Measurements from ENCODE around the gene SF3B1.

The SF3B1 gene

GRCh38 chr2:197414515-197414914 lies 20.3 kb downstream of the SF3B1 start:
- Histone ChIP-seq H3K4me3 (ENCODE audit: extremely low read depth, insufficient read depth, low read length, poor library complexity, severe bottlenecking) (no peak overlapping the region), H3K27ac (ENCODE audit: low read depth, low read length, severe bottlenecking) (no peak overlapping the region), H3K36me3 (ENCODE audit: control insufficient read depth, insufficient read depth, low read length) (peaks cover 100% of the 10 kb centered on the region), H3K4me1 (ENCODE audit: control insufficient read depth, insufficient read depth, low read length, poor library complexity, severe bottlenecking) (no peaks in the 10 kb centered on the region), H3K9me3 (ENCODE audit: control insufficient read depth, low read length) (no peaks in the 10 kb centered on the region)
- WGBS, 2 experiments (ENCODE audit: insufficient coverage in 2 of 2), result 93 to 100% methylated on average over 2 of the region's 2 CpGs

- H3K4me1 ChIP-seq (ENCODE audit: control insufficient read depth, insufficient read depth, low read length, poor library complexity, severe bottlenecking), result no peaks in the 10 kb centered on the region
- peaks cover 100% of the 10 kb centered on the region for H3K36me3 ChIP-seq (ENCODE audit: control insufficient read depth, insufficient read depth, low read length)
- H3K27ac ChIP-seq (ENCODE audit: low read depth, low read length, severe bottlenecking), result no peak overlapping the region
- no peaks in the 10 kb centered on the region for H3K9me3 ChIP-seq (ENCODE audit: control insufficient read depth, low read length)
- WGBS, 2 experiments (ENCODE audit: insufficient coverage in 2 of 2), result 96 to 100% methylated on average over 3 to 4 of the region's 5 CpGs
- H3K4me3 ChIP-seq (ENCODE audit: extremely low read depth, insufficient read depth, low read length, poor library complexity, severe bottlenecking), result no peak overlapping the region
Observed at GRCh38 chr2:197414039-197414438, 20.8 kb downstream of the SF3B1 start.

- Histone ChIP-seq H3K36me3 (ENCODE audit: control insufficient read depth, insufficient read depth, low read length) (peaks cover 95% of the 10 kb centered on the region), H3K9me3 (ENCODE audit: control insufficient read depth, low read length) (no peaks in the 10 kb centered on the region), H3K4me1 (ENCODE audit: control insufficient read depth, insufficient read depth, low read length, poor library complexity, severe bottlenecking) (no peaks in the 10 kb centered on the region), H3K4me3 (ENCODE audit: extremely low read depth, insufficient read depth, low read length, poor library complexity, severe bottlenecking) (no peak overlapping the region), H3K27ac (ENCODE audit: low read depth, low read length, severe bottlenecking) (no peak overlapping the region)
- WGBS, 2 experiments (ENCODE audit: insufficient coverage in 2 of 2), result no CpG with 5 or more reads among the region's 2 CpGs
Observed at GRCh38 chr2:197405582-197405981, 29.2 kb downstream of the SF3B1 start.

- no peaks in the 10 kb centered on the region for H3K9me3 ChIP-seq (ENCODE audit: control insufficient read depth, low read length)
- H3K36me3 ChIP-seq (ENCODE audit: control insufficient read depth, insufficient read depth, low read length), result peaks cover 93% of the 10 kb centered on the region
- H3K4me3 ChIP-seq (ENCODE audit: extremely low read depth, insufficient read depth, low read length, poor library complexity, severe bottlenecking), result no peak overlapping the region
- 100% methylated on average over 2 to 3 of the region's 6 CpGs for WGBS, 2 experiments (ENCODE audit: insufficient coverage in 2 of 2)
- H3K27ac ChIP-seq (ENCODE audit: low read depth, low read length, severe bottlenecking), result no peak overlapping the region
- H3K4me1 ChIP-seq (ENCODE audit: control insufficient read depth, insufficient read depth, low read length, poor library complexity, severe bottlenecking), result no peaks in the 10 kb centered on the region
Observed at GRCh38 chr2:197399887-197400540, 34.8 kb downstream of the SF3B1 start.

GRCh38 chr2:197398913-197399312 lies 35.9 kb downstream of the SF3B1 start:
- H3K4me1 ChIP-seq (ENCODE audit: control insufficient read depth, insufficient read depth, low read length, poor library complexity, severe bottlenecking), result no peaks in the 10 kb centered on the region
- 100% methylated on average over 1 of the region's 2 CpGs; no CpG with 5 or more reads in 1 of the 2 experiments for WGBS, 2 experiments (ENCODE audit: insufficient coverage in 2 of 2)
- no peaks in the 10 kb centered on the region for H3K9me3 ChIP-seq (ENCODE audit: control insufficient read depth, low read length)
- no peak overlapping the region for H3K4me3 ChIP-seq (ENCODE audit: extremely low read depth, insufficient read depth, low read length, poor library complexity, severe bottlenecking)
- peaks cover 93% of the 10 kb centered on the region for H3K36me3 ChIP-seq (ENCODE audit: control insufficient read depth, insufficient read depth, low read length)
- no peak overlapping the region for H3K27ac ChIP-seq (ENCODE audit: low read depth, low read length, severe bottlenecking)

- H3K27ac ChIP-seq (ENCODE audit: low read depth, low read length, severe bottlenecking), result no peak overlapping the region
- no peaks in the 10 kb centered on the region for H3K4me1 ChIP-seq (ENCODE audit: control insufficient read depth, insufficient read depth, low read length, poor library complexity, severe bottlenecking)
- no CpG with 5 or more reads among the region's 1 CpG for WGBS, 2 experiments (ENCODE audit: insufficient coverage in 2 of 2)
- H3K4me3 ChIP-seq (ENCODE audit: extremely low read depth, insufficient read depth, low read length, poor library complexity, severe bottlenecking), result no peak overlapping the region
- no peaks in the 10 kb centered on the region for H3K9me3 ChIP-seq (ENCODE audit: control insufficient read depth, low read length)
- H3K36me3 ChIP-seq (ENCODE audit: control insufficient read depth, insufficient read depth, low read length), result peaks cover 57% of the 10 kb centered on the region
Observed at GRCh38 chr2:197391220-197391717, 43.6 kb downstream of the SF3B1 start.

GRCh38 chr2:197388866-197389587 lies 45.8 kb downstream of the SF3B1 start:
- Histone ChIP-seq H3K4me3 (ENCODE audit: extremely low read depth, insufficient read depth, low read length, poor library complexity, severe bottlenecking) (no peak overlapping the region), H3K4me1 (ENCODE audit: control insufficient read depth, insufficient read depth, low read length, poor library complexity, severe bottlenecking) (no peaks in the 10 kb centered on the region), H3K27ac (ENCODE audit: low read depth, low read length, severe bottlenecking) (no peak overlapping the region), H3K9me3 (ENCODE audit: control insufficient read depth, low read length) (no peaks in the 10 kb centered on the region), H3K36me3 (ENCODE audit: control insufficient read depth, insufficient read depth, low read length) (peaks cover 35% of the 10 kb centered on the region)
- 100% methylated on average over 2 to 3 of the region's 5 CpGs for WGBS, 2 experiments (ENCODE audit: insufficient coverage in 2 of 2)

GRCh38 chr2:197387179-197387578 lies 47.6 kb downstream of the SF3B1 start:
- 98 to 100% methylated on average over 1 to 6 of the region's 8 CpGs for WGBS, 2 experiments (ENCODE audit: insufficient coverage in 2 of 2)
- H3K27ac ChIP-seq (ENCODE audit: low read depth, low read length, severe bottlenecking), result no peak overlapping the region

GRCh38 chr2:197386242-197386641 lies 48.6 kb downstream of the SF3B1 start:
- 93 to 100% methylated on average over 1 of the region's 2 CpGs for WGBS, 2 experiments (ENCODE audit: insufficient coverage in 2 of 2)
- no peak overlapping the region for H3K27ac ChIP-seq (ENCODE audit: low read depth, low read length, severe bottlenecking)
- H3K36me3 ChIP-seq (ENCODE audit: control insufficient read depth, insufficient read depth, low read length), result peaks cover 8% of the 10 kb centered on the region
- H3K4me1 ChIP-seq (ENCODE audit: control insufficient read depth, insufficient read depth, low read length, poor library complexity, severe bottlenecking), result no peaks in the 10 kb centered on the region
- H3K9me3 ChIP-seq (ENCODE audit: control insufficient read depth, low read length), result no peaks in the 10 kb centered on the region
- H3K4me3 ChIP-seq (ENCODE audit: extremely low read depth, insufficient read depth, low read length, poor library complexity, severe bottlenecking), result no peak overlapping the region

More at GRCh38 chr2:197387179-197387578, 47.6 kb downstream of the SF3B1 start:
- peaks cover 17% of the 10 kb centered on the region for H3K36me3 ChIP-seq (ENCODE audit: control insufficient read depth, insufficient read depth, low read length)
- no peaks in the 10 kb centered on the region for H3K9me3 ChIP-seq (ENCODE audit: control insufficient read depth, low read length)
- H3K4me1 ChIP-seq (ENCODE audit: control insufficient read depth, insufficient read depth, low read length, poor library complexity, severe bottlenecking), result no peaks in the 10 kb centered on the region
- H3K4me3 ChIP-seq (ENCODE audit: extremely low read depth, insufficient read depth, low read length, poor library complexity, severe bottlenecking), result no peak overlapping the region

GRCh38 chr2:197383825-197384224 lies 51.0 kb downstream of the SF3B1 start:
- Histone ChIP-seq H3K9me3 (ENCODE audit: control insufficient read depth, low read length) (no peaks in the 10 kb centered on the region), H3K4me3 (ENCODE audit: extremely low read depth, insufficient read depth, low read length, poor library complexity, severe bottlenecking) (no peak overlapping the region)
- 40% methylated on average over 2 of the region's 4 CpGs; no CpG with 5 or more reads in 1 of the 2 experiments for WGBS, 2 experiments (ENCODE audit: insufficient coverage in 2 of 2)

GRCh38 chr2:197381641-197382040 lies 53.2 kb downstream of the SF3B1 start:
- Histone ChIP-seq H3K4me1 (ENCODE audit: control insufficient read depth, insufficient read depth, low read length, poor library complexity, severe bottlenecking) (no peaks in the 10 kb centered on the region), H3K9me3 (ENCODE audit: control insufficient read depth, low read length) (no peaks in the 10 kb centered on the region), H3K36me3 (ENCODE audit: control insufficient read depth, insufficient read depth, low read length) (no peaks in the 10 kb centered on the region), H3K27ac (ENCODE audit: low read depth, low read length, severe bottlenecking) (no peak overlapping the region), H3K4me3 (ENCODE audit: extremely low read depth, insufficient read depth, low read length, poor library complexity, severe bottlenecking) (no peak overlapping the region)
- WGBS, 2 experiments (ENCODE audit: insufficient coverage in 2 of 2), result 100% methylated on average over 1 of the region's 1 CpG

More at GRCh38 chr2:197383825-197384224, 51.0 kb downstream of the SF3B1 start:
- Histone ChIP-seq H3K4me1 (ENCODE audit: control insufficient read depth, insufficient read depth, low read length, poor library complexity, severe bottlenecking) (no peaks in the 10 kb centered on the region), H3K36me3 (ENCODE audit: control insufficient read depth, insufficient read depth, low read length) (no peaks in the 10 kb centered on the region), H3K27ac (ENCODE audit: low read depth, low read length, severe bottlenecking) (no peak overlapping the region)

Data from mesodermal cell (in vitro differentiated cells).